IMR-90 (cell line): ENCODE data around the gene WNT7B.

Experiments
- BHLHE40 ChIP-seq: fragments of 150-350 bp; IDR thresholded peaks from 2 replicates; pipeline ENCODE4 v1.6.1; 2016; ENCODE audit warnings: mild to moderate bottlenecking, low read depth, low read length
- CEBPB ChIP-seq: IDR thresholded peaks from 2 replicates; pipeline ENCODE4 v1.6.1; 2012; ENCODE audit warnings: low read depth, low read length, improper control_type of control experiment
- CTCF ChIP-seq: conservative IDR thresholded peaks from 2 replicates; pipeline ENCODE4 v1.5.1; 2012; ENCODE audit warnings: mild to moderate bottlenecking, low read depth, low read length, improper control_type of control experiment
- ELK1 ChIP-seq: fragments of 150-350 bp; IDR thresholded peaks from 2 replicates; pipeline ENCODE4 v1.6.1; 2016; ENCODE audit warnings: low read depth, mild to moderate bottlenecking, low read length, moderate library complexity, borderline replicate concordance
- FOS ChIP-seq: fragments of 150-350 bp; IDR thresholded peaks from 2 replicates; pipeline ENCODE4 v1.6.1; 2016; ENCODE audit warnings: low read depth, low read length
- MAFK ChIP-seq: IDR thresholded peaks from 2 replicates; pipeline ENCODE4 v1.6.1; 2012; ENCODE audit warnings: low read depth, low read length, improper control_type of control experiment
- MAZ ChIP-seq: IDR thresholded peaks from 2 replicates; pipeline ENCODE4 v1.6.1; 2012; ENCODE audit warnings: low read depth, mild to moderate bottlenecking, low read length, improper control_type of control experiment, moderate library complexity, borderline replicate concordance
- POLR2A ChIP-seq: IDR thresholded peaks from 2 replicates; pipeline ENCODE4 v1.6.1; 2012; ENCODE audit warnings: mild to moderate bottlenecking, low read depth, low read length
- RAD21 ChIP-seq: IDR thresholded peaks from 2 replicates; pipeline ENCODE4 v1.6.1; 2012; ENCODE audit warnings: low read length, improper control_type of control experiment
- RCOR1 ChIP-seq: IDR thresholded peaks from 2 replicates; pipeline ENCODE4 v1.6.1; 2012; ENCODE audit warnings: mild to moderate bottlenecking, low read length, improper control_type of control experiment; ENCODE audit not compliant: insufficient replicate concordance
- RFX5 ChIP-seq: IDR thresholded peaks from 2 replicates; pipeline ENCODE4 v1.8.0; 2012; ENCODE audit warnings: low read depth, mild to moderate bottlenecking, low read length, moderate library complexity
- SMC3 ChIP-seq: fragments of 150-350 bp; IDR thresholded peaks from 2 replicates; pipeline ENCODE4 v1.6.1; 2016; ENCODE audit warnings: low read depth, mild to moderate bottlenecking, antibody characterized with exemption, low read length, moderate library complexity
- USF2 ChIP-seq: fragments of 150-350 bp; IDR thresholded peaks from 2 replicates; pipeline ENCODE4 v1.6.1; 2017; ENCODE audit warnings: mild to moderate bottlenecking, antibody characterized with exemption, low read length, low read depth

- no peak for TF ChIP-seq CTCF
- no peak for TF ChIP-seq RCOR1
- no peak for TF ChIP-seq POLR2A
- TF ChIP-seq ELK1, result no peak
- no peak for TF ChIP-seq FOS
- no peak for TF ChIP-seq RAD21
- no peak for TF ChIP-seq RFX5
- no peak for TF ChIP-seq MAZ
- TF ChIP-seq CEBPB, result no peak
- no peak for TF ChIP-seq BHLHE40
- no peak for TF ChIP-seq USF2
- TF ChIP-seq SMC3, result no peak
- TF ChIP-seq MAFK, result no peak
Measured at GRCh38 chr22:45918459-45919370, 58.2 kb downstream of the WNT7B start.
